ENCODE results near the gene SOX6. TPM values are rescaled to one million over a fixed set of nuclear protein-coding genes. Genes with fewer than 3 reads are reported as not detected.
A peak's percentile ranks its signal among the peaks of the same experiment; 100 is the strongest.

The SOX6 gene
- total RNA-seq, 1 experiment from 2014 or later, result not detected

DNA sequence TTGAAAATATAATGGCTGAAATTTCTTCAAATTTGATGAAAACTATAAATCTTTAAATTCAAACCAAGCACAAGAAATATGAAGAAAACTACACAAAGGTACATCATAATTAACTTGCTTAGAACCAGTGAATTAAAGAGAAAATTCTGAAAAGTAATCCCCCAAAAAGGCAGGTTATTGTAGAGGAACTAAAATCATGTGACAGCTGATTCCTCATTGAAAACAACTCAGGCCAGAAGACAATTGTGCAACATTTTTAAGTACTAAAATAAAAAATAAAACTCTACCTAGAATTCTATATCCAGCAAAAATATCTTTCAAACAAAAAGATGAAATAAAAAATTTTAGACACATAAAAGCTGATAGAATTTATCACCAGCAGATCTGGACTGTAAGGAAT, 90.3 kb downstream of the SOX6 start:
- DNase-seq, result no peak
- H3K36me3 ChIP-seq, result no peaks in the 10 kb centered on the region
- H3K9me3 ChIP-seq, result no peaks in the 10 kb centered on the region
- no peak overlapping the region for H3K4me3 ChIP-seq
- H3K27me3 ChIP-seq, result no peaks in the 10 kb centered on the region

DNA sequence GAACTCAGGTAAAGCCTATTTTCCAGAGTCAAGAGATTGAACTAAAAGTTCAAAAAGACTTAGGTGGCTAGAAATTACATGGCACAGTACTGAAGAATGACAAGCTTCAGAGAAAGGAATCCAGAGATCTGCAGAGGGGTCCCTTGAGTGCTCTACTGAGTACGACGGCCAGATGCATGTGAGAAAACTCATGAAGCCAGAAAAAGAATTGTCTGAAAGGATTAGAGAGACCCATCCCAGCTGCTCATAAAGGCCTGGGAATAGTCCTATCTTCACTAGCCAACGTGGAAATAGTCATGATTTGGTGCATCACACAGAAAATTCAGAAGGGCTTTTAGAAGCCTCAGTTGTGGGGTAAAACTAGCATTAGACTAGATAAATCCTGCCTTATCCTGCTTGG, 91.3 kb downstream of the SOX6 start:
- no peak for DNase-seq
- Histone ChIP-seq H3K4me3 (no peak overlapping the region), H3K36me3 (no peaks in the 10 kb centered on the region), H3K9me3 (no peaks in the 10 kb centered on the region), H3K27me3 (no peaks in the 10 kb centered on the region)

DNA sequence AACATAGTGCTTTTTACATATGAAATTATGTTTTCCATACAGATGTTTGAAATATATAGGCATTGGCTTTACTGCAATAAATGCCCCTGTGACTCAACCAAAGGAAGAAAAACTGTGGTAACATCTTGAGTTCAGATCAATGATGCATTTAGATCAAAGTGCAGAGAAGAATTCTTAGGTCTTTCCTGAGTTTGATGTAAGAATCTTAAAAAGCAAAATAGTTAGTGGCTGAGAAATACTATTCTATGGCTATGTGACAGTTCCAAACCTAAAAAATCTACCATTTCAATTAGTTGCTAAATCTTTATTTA, 93.7 kb downstream of the SOX6 start:
- Histone ChIP-seq H3K9me3 (no peaks in the 10 kb centered on the region), H3K36me3 (no peaks in the 10 kb centered on the region), H3K4me3 (no peak overlapping the region), H3K27me3 (no peaks in the 10 kb centered on the region)
- DNase-seq, result no peak

DNA sequence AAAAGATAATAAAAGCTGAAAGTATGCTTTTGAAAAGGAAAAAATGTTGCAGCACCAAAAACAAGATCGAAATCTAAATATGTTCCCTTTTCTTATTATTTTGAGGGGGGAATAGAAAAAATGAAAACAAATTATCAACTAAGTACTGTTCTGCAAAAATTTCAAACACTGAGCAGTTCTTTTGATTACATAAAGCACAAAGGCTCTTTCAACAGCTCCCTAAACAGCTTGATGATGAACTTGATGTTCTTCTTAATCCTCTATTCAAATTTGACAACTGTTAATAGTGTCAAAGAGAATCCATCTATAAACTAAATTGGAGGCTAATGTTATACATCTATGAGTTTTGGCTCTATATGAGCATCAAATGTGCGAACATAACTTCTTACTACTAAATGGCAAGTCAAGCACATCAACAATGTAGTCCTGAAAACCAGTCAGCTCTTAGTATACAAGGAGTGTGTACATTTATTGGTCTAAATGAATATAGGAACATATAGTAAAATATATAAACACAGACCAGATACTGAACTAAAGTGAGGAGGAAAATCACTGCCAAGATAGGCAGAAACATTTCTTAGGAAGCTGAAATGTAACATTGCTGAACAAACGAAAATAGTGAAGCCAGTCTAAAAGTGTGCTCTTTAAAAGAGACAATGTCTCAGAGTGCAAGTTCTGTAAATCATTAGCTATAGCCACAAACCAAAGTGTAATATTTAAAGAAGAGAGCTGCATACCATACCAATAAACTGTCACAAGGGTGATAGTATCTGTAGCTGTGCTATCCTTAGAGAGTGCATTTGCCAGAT, 94.3 kb downstream of the SOX6 start:
- DNase-seq, result no peak

DNA sequence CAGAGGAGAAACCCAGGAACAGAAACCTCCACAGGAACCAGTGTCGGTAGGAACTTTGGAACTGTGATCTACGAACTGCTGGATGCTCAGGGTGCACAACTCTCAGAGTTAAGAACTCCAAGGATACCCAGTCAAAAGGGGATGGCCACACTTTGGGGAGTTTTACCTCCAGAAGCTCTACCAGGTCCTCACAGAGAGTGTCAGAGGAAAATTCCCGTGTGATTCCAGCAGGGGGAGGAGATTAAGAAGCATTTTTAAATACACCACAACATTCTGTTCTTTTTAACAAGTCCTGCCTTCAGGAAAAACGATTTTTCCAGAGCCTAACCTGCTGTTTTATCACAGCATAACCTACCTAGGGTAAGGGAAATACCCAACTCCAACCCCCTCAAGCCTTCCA, 104.0 kb downstream of the SOX6 start:
- DNase-seq, result no peak
- H3K27me3 ChIP-seq, result no peaks in the 10 kb centered on the region
- H3K9me3 ChIP-seq, result no peaks in the 10 kb centered on the region
- no peak overlapping the region for H3K4me3 ChIP-seq
- no peaks in the 10 kb centered on the region for H3K36me3 ChIP-seq

More for the DNA sequence above, 94.3 kb downstream of the SOX6 start:
- H3K36me3 ChIP-seq, result no peaks in the 10 kb centered on the region
- H3K27me3 ChIP-seq, result no peaks in the 10 kb centered on the region
- no peaks in the 10 kb centered on the region for H3K9me3 ChIP-seq
- no peak overlapping the region for H3K4me3 ChIP-seq

DNA sequence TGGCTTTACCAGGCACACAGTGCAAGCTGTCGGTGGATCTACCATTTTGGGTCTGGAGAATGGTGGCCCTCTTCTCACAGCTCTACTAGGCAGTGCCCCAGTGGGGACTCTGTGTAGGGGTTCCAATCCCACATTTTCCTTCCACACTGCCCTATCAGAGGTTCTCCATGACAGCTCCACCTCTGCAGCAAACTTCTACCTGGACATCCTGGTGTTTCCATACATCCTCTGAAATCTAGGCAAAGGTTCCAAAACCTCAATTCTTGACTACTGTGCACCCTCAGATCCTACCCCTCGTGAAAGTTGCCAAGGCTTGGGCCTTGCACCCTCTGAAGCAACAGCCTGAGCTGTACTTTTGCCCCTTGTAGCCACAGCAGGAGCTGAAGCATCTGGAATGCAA, 108.1 kb downstream of the SOX6 start:
- Histone ChIP-seq H3K27me3 (no peaks in the 10 kb centered on the region), H3K4me3 (no peak overlapping the region), H3K9me3 (no peaks in the 10 kb centered on the region), H3K36me3 (no peaks in the 10 kb centered on the region)
- DNase-seq, result no peak

DNA sequence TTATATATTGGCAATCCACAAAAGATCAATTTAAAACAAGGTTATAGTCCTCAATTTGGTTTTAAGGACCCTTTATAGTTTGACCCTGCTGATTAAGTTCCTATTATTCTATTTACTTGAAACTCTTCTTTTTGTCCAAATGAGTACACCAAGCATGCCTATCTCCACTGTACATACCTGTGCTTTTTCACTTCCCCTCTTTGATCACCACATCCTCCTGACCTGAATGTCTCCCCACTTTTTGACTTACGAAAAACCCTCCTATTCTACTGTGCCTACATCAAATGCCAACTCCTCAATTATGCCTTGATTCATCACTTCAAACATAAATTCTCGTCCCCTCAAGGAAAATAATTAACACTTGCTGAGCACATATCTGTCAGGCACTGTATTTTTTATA, 113.5 kb downstream of the SOX6 start:
- H3K4me3 ChIP-seq, result no peak overlapping the region
- DNase-seq, result no peak
- H3K9me3 ChIP-seq, result no peaks in the 10 kb centered on the region
- H3K27me3 ChIP-seq, result no peaks in the 10 kb centered on the region
- no peaks in the 10 kb centered on the region for H3K36me3 ChIP-seq

DNA sequence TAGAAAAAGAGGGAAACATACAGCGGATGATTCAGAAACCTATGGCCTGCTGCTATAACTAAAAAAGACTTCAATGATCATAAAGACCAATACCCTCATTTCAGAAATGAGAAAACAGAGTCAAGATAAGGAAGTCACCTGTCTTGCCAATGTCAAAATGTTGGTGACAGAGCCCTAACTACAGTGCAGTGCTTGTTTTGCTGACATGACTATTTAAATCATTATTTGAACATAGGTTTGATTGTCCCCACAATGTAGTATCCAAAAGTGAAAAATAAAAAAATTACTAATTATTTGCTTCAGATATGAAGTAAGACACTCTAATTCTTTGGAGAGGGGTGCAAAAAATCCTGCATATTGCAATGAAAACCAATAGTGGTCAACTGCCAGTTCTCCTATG, 115.7 kb downstream of the SOX6 start:
- DNase-seq, result no peak
- H3K27me3 ChIP-seq, result no peaks in the 10 kb centered on the region
- H3K4me3 ChIP-seq, result no peak overlapping the region
- no peaks in the 10 kb centered on the region for H3K36me3 ChIP-seq
- H3K9me3 ChIP-seq, result no peaks in the 10 kb centered on the region

DNA sequence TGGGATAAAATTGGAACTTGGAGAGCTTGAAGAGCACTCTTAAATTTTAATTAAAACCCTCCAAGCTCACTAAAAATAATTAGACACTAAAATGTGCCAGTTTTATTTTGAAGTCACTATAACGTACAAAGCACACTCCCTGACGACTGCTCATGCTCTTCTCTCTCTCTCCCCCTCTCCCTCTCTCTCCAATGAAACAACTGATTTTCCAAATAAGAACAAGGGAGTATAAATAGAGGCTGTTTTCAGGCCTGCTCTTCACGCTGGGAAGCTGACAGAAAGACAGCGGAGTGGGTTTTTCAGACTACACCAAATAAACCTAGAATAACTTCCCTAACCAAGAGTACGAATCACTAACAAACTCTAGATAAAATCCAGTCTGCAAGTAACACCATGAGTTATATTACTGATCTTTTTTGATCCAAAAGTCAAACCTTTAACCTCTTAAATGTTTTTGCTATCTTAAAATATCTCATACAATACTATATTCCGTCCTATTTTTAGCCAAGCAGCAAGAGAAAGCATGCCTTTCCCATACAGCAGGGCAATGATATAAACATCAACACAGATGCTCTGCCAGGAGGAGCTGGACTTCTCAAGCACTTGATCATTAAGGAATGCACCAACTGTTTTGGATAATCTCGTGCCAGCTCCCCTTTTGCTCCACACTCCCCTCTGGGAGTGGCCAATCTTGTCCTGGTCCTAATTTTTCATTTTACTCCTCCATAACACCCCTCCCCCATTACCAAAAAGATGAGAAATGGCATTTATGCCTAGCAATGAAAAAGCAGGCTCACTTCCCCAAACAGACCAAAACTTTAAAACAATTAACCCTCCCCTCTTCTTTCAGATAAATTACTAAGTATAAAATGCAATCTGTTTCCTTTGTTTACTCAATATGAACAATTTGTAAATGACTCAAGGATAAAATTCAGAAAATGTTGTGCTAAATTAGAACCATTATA, 116.9 kb downstream of the SOX6 start:
- Histone ChIP-seq H3K9me3 (no peaks in the 10 kb centered on the region), H3K36me3 (no peaks in the 10 kb centered on the region), H3K4me3 (no peak overlapping the region), H3K27me3 (no peaks in the 10 kb centered on the region)
- peak; percentile 10 for DNase-seq

DNA sequence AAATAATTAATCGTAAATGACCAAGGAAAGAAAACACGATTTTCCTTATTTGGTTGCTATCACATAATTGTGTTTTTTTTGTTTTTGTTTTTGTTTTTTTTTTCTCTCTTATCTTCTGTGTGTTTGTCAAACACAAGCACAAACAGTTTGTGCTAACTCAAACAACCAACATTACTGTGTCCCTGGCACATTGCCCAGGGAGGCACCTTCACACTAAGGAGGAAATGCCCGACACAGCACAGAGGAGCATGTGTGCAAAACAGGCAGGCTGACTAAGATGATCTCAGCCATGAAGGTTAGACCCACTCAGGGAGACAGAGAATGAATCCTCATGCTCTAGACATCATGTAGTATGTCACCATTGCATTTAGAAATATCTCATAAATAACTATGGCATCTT, 130.1 kb downstream of the SOX6 start:
- no peaks in the 10 kb centered on the region for H3K27me3 ChIP-seq
- no peak overlapping the region for H3K4me3 ChIP-seq
- H3K9me3 ChIP-seq, result no peaks in the 10 kb centered on the region
- no peak for DNase-seq
- H3K36me3 ChIP-seq, result no peaks in the 10 kb centered on the region

DNA sequence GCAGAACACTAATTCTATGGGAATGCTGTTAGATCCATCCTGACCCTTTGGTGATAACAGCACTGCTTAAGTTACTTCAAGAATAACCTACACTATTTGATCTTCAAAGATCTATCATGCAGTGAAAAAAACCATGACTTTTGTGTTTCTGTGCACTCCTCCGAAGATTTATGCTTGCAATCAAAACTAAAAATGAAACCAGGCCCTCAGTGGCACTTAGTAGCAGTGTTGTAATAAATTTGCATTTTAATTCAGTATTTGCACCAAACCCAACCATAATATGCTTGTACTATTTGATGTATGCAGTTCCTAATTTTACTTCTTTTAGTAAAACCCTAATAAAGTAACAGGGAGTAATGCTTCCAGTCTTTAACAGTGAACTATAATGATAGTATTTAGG, 130.7 kb downstream of the SOX6 start:
- Histone ChIP-seq H3K4me3 (no peak overlapping the region), H3K27me3 (no peaks in the 10 kb centered on the region), H3K9me3 (no peaks in the 10 kb centered on the region), H3K36me3 (no peaks in the 10 kb centered on the region)
- DNase-seq, result no peak

DNA sequence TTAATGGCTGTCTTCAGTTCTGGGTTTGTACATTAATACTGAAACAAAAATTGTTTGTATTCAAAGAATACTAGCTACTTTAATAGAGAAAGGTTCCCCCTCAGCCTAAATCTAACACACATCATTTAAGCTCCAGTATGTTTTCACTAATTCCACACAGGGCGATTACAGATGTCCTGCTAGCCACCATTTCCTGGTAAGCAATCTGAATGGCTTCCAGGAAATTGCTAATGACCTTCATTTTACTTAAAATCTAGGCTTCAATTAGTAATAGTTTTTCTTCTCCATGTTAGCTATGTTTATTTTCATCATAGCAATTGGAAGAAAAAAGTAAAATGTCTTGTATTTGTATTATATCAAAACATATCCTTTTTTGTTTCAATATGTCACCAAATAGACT, 132.8 kb downstream of the SOX6 start:
- DNase-seq, result no peak
- H3K36me3 ChIP-seq, result no peaks in the 10 kb centered on the region
- H3K27me3 ChIP-seq, result no peaks in the 10 kb centered on the region
- no peaks in the 10 kb centered on the region for H3K9me3 ChIP-seq
- no peak overlapping the region for H3K4me3 ChIP-seq

DNA sequence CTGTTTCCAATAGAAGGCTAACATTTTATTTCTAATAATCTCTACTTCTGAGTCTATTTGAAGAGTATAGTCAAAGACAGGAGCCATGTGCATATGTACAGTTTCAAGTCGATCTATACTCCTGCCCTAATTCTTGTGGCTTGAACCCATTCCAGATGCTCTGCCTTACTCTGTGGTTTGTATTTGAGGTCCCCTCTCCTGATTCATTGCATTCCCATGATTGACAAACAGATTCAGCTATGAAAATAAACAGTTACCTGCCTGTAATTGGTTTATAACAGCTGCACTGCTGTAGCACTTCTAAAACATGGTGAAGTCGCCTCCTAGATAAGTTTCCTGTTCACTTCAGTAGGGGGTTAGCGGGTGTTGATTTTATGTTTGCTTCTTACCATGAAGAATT, 138.7 kb downstream of the SOX6 start:
- Histone ChIP-seq H3K36me3 (no peaks in the 10 kb centered on the region), H3K9me3 (no peaks in the 10 kb centered on the region), H3K27me3 (no peaks in the 10 kb centered on the region), H3K4me3 (no peak overlapping the region)
- DNase-seq, result no peak

DNA sequence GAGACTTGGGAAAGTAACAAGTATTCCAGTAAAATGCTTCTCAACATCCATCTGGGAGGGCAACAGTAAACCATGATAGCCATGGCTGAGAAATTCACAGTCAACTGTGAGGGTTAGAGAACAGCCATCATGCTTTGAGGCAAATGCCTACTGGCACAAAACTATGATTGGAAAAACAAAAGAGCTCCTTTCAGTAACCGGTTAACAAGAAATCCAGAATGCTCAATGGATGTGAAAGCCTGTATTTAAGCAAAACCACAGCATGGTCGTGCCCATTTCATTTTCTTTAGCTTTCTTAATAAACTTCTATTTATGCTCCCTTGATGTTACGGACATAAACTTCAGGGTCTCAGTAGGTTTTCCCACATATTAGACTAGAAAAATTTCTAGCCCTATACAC, 139.5 kb downstream of the SOX6 start:
- Histone ChIP-seq H3K27me3 (no peaks in the 10 kb centered on the region), H3K36me3 (no peaks in the 10 kb centered on the region), H3K9me3 (no peaks in the 10 kb centered on the region), H3K4me3 (no peak overlapping the region)
- no peak for DNase-seq

DNA sequence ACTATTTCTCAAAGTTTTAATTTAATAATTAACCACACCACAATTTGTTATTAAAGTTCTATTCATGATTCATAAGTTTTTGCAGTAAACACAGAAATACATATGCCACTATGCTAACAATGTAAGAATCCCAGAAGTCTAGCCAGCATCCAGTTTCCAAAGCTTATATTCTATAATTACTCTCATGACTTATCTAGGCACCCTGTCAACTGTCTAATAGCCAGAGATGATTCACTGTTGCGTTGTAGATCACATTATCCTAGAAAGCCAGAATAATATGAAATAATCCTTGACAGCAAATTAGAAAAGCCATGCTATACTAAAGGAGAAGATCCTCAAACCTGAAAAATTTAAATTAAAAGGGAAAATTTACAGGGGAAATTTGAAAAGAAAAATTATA, 141.0 kb downstream of the SOX6 start:
- no peak overlapping the region for H3K4me3 ChIP-seq
- H3K36me3 ChIP-seq, result no peaks in the 10 kb centered on the region
- no peaks in the 10 kb centered on the region for H3K9me3 ChIP-seq
- DNase-seq, result no peak
- no peaks in the 10 kb centered on the region for H3K27me3 ChIP-seq

DNA sequence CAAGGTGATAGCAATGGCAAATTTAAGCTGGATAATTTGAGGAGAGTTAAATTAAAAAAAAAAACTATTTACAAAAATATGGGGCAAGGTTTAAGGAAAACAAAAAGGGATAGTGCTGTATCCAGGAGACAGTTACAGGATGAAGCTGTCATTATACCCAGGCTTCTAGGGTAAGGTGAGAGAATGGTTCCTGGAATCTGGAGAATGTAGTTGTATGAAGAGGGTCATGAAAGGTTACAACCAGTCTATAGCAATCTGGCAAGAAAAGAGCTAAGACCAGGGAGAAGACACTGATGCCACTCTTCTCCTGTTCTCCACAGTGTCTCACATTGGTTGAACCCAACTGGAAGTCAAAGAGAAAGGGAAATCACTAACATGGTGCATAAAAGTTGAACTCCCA, 144.9 kb downstream of the SOX6 start:
- no peaks in the 10 kb centered on the region for H3K9me3 ChIP-seq
- no peak overlapping the region for H3K4me3 ChIP-seq
- H3K27me3 ChIP-seq, result no peaks in the 10 kb centered on the region
- DNase-seq, result no peak
- H3K36me3 ChIP-seq, result no peaks in the 10 kb centered on the region

DNA sequence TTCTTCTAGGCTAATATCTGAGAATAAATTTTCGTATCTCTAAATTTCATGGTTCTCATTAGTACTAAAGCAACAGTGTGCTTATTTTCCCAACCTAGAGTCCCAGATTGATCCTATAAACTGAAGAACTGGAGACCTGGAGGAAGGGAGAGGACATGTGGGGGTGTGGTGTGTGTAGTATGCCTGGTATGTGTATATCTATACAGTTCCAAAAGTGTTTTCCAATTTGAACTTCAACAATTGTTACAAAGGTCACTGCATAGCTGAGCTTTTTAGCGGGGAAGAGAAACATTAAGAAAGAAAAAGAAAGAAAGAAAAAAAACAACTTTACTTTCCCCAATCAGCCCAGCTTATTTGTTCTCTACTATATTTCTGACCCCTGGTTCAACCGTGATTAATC, 152.1 kb downstream of the SOX6 start:
- DNase-seq, result peak; percentile 8

DNA sequence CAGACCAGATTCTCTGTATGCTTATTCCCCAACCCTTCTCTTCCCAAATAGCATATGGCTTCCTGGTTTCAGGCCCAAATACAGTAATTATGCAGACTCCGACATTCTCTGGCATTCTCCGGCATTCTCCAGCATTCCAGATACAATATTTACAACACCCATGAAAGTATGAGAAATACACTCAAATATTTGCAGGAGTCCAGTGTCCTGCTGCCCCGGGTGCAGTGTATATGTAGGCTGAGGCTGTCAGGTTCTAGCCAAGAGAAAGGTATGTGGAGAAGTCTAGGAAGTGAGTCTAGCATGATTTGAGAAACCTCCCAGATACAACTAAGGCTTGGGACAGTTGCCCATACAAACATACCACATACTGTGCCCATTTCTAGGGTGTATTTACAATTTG, 160.7 kb downstream of the SOX6 start:
- no peaks in the 10 kb centered on the region for H3K27me3 ChIP-seq
- H3K4me3 ChIP-seq, result no peak overlapping the region
- DNase-seq, result peak; percentile 81
- no peaks in the 10 kb centered on the region for H3K36me3 ChIP-seq
- no peaks in the 10 kb centered on the region for H3K9me3 ChIP-seq

More for the DNA sequence above, 152.1 kb downstream of the SOX6 start:
- Histone ChIP-seq H3K9me3 (no peaks in the 10 kb centered on the region), H3K36me3 (no peaks in the 10 kb centered on the region), H3K4me3 (no peak overlapping the region), H3K27me3 (no peaks in the 10 kb centered on the region)
